Measurements from ENCODE around the gene ZFYVE16.

DNA sequence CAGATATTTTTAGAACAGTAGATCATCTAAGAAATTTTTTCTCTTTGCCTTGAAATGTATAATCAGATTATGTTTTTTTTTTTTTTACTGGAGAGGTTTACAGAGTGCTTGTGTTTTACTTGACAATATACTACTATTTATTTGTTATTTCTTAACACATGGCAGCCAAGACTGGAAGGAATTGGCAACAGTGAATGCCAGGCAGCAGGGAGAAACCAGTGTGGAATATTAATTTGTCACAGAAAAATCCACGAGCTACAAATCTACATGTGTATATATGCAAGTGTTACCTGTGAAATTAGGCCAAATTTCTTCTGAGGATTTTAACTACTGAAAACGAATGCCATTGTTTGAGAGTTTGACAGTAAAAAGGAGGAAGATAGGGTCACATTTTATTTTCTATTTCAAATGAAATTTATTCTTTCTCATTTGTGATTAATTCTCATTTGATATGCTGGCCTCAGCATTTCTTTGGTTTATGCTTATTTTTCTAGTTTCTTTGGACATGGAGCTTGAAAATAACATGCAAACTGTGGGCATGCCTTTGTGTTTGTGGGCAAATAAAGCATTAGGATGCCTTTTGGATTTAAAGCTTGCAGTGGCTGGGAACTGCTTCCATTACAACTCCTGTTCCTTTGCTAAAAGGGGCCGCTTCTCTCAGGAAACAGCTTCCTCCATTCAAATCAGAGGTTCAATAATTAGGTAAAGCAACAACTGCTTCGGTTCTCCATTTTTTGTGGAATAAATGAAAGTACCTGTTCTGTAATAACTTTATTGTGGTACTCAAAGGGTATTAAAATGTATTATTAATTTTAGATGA is 39.0 kb upstream of the ZFYVE16 start:
- TF ChIP-seq, protein P1, sequence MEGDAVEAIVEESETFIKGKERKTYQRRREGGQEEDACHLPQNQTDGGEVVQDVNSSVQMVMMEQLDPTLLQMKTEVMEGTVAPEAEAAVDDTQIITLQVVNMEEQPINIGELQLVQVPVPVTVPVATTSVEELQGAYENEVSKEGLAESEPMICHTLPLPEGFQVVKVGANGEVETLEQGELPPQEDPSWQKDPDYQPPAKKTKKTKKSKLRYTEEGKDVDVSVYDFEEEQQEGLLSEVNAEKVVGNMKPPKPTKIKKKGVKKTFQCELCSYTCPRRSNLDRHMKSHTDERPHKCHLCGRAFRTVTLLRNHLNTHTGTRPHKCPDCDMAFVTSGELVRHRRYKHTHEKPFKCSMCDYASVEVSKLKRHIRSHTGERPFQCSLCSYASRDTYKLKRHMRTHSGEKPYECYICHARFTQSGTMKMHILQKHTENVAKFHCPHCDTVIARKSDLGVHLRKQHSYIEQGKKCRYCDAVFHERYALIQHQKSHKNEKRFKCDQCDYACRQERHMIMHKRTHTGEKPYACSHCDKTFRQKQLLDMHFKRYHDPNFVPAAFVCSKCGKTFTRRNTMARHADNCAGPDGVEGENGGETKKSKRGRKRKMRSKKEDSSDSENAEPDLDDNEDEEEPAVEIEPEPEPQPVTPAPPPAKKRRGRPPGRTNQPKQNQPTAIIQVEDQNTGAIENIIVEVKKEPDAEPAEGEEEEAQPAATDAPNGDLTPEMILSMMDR (conservative IDR thresholded peaks at IDR 0.05; ENCODE audit: low read depth, low read length): no peak
- no peak for TF ChIP-seq EZH2 (IDR thresholded peaks at IDR 0.05; ENCODE audit: borderline replicate concordance, low read depth, low read length, poor library complexity, severe bottlenecking)
